ENCODE results near the gene STK25.

The STK25 gene

GRCh38 chr2:241545523-241546473 lies 37.4 kb upstream of the STK25 start:
- H3K4me3 ChIP-seq (ENCODE audit: low read length), result no peak overlapping the region
- DNase-seq (ENCODE audit: low read depth), result no peak
- TF ChIP-seq CTCF (conservative IDR thresholded peaks at IDR 0.05; ENCODE audit: low read depth, low read length), result no peak

- peak; percentile 50 for DNase-seq (ENCODE audit: low read depth)
- no peak for TF ChIP-seq CTCF (conservative IDR thresholded peaks at IDR 0.05; ENCODE audit: low read depth, low read length)
- H3K4me3 ChIP-seq (ENCODE audit: low read length), result no peak overlapping the region
Observed at GRCh38 chr2:241545106-241545505, 36.7 kb upstream of the STK25 start.

GRCh38 chr2:241542278-241542605 lies 33.9 kb upstream of the STK25 start:
- TF ChIP-seq CTCF (conservative IDR thresholded peaks at IDR 0.05; ENCODE audit: low read depth, low read length), result no peak
- no peak for DNase-seq (ENCODE audit: low read depth)
- no peak overlapping the region for H3K4me3 ChIP-seq (ENCODE audit: low read length)

GRCh38 chr2:241541564-241542277 lies 33.3 kb upstream of the STK25 start:
- peak overlapping the region; percentile 31 for H3K4me3 ChIP-seq (ENCODE audit: low read length)
- no peak for DNase-seq (ENCODE audit: low read depth)
- no peak for TF ChIP-seq CTCF (conservative IDR thresholded peaks at IDR 0.05; ENCODE audit: low read depth, low read length)

- no peak for DNase-seq (ENCODE audit: low read depth)
- peak overlapping the region; percentile 42 for H3K4me3 ChIP-seq (ENCODE audit: low read length)
- TF ChIP-seq CTCF (conservative IDR thresholded peaks at IDR 0.05; ENCODE audit: low read depth, low read length), result no peak
Observed at GRCh38 chr2:241540771-241541561, 32.6 kb upstream of the STK25 start.

GRCh38 chr2:241540401-241540770 lies 32.0 kb upstream of the STK25 start:
- peak overlapping the region; percentile 42 for H3K4me3 ChIP-seq (ENCODE audit: low read length)
- no peak for DNase-seq (ENCODE audit: low read depth)
- no peak for TF ChIP-seq CTCF (conservative IDR thresholded peaks at IDR 0.05; ENCODE audit: low read depth, low read length)

Measured in retinal pigment epithelial cell (primary cell).